GM18502 (cell line): ENCODE data around the gene CCDC3.
"Not testable (repeated sequence)": the region's sequence is repeated elsewhere in the genome, so short reads cannot be mapped to it uniquely, and the experiment has no call there.

Experiments used
- ATAC-seq: cut with Tn5 transposase; IDR thresholded peaks from one replicate; pipeline ENCODE4 v1.9.1; 2021; ENCODE audit warnings: mild to moderate bottlenecking; ENCODE audit not compliant: unreplicated experiment, poor library complexity

The CCDC3 gene

GRCh38 chr10:12899546-12899945 is 102.0 kb downstream of the CCDC3 start:
- ATAC-seq: no peak

- ATAC-seq: no peak
These were observed 103.2 kb downstream of the CCDC3 start for GRCh38 chr10:12898271-12898670.

- ATAC-seq: no peak
These were observed 104.2 kb downstream of the CCDC3 start for GRCh38 chr10:12897278-12897677.

- no peak for ATAC-seq
These were observed 105.3 kb downstream of the CCDC3 start for GRCh38 chr10:12896251-12896650.

- no peak for ATAC-seq
These were observed 108.6 kb downstream of the CCDC3 start for GRCh38 chr10:12892924-12893323.

- no peak for ATAC-seq
These were observed 110.6 kb downstream of the CCDC3 start for GRCh38 chr10:12890958-12891357.

GRCh38 chr10:12888470-12888869 is 113.0 kb downstream of the CCDC3 start:
- ATAC-seq: no peak

- ATAC-seq: no peak
These were observed 113.7 kb downstream of the CCDC3 start for GRCh38 chr10:12887780-12888179.

- no peak for ATAC-seq
These were observed 116.7 kb downstream of the CCDC3 start for GRCh38 chr10:12884851-12885250.

- no peak for ATAC-seq
These were observed 121.1 kb downstream of the CCDC3 start for GRCh38 chr10:12880423-12880822.

GRCh38 chr10:12877150-12877549 is 124.4 kb downstream of the CCDC3 start:
- ATAC-seq: no peak

- no peak for ATAC-seq
These were observed 125.2 kb downstream of the CCDC3 start for GRCh38 chr10:12876266-12876665.

GRCh38 chr10:12875100-12875499 is 126.4 kb downstream of the CCDC3 start:
- no peak for ATAC-seq

- ATAC-seq: no peak
These were observed 127.0 kb downstream of the CCDC3 start for GRCh38 chr10:12874501-12874900.

GRCh38 chr10:12873172-12873571 is 128.3 kb downstream of the CCDC3 start:
- no peak for ATAC-seq

GRCh38 chr10:12872577-12872976 is 128.9 kb downstream of the CCDC3 start:
- ATAC-seq: no peak

- no peak for ATAC-seq
These were observed 132.1 kb downstream of the CCDC3 start for GRCh38 chr10:12869427-12869826.

GRCh38 chr10:12868229-12868628 is 133.3 kb downstream of the CCDC3 start:
- no peak for ATAC-seq

GRCh38 chr10:12865515-12865914 is 136.0 kb downstream of the CCDC3 start:
- not testable (repeated sequence) for ATAC-seq

- no peak for ATAC-seq
These were observed 139.1 kb downstream of the CCDC3 start for GRCh38 chr10:12862459-12862858.

GRCh38 chr10:12854988-12855387 is 146.5 kb downstream of the CCDC3 start:
- no peak for ATAC-seq

GRCh38 chr10:12852687-12853086 is 148.8 kb downstream of the CCDC3 start:
- ATAC-seq: no peak
